Upper lobe of left lung (tissue), 4 donors: ENCODE measurements around the gene NT5C.

Source experiments
- CTCF ChIP-seq, 6 experiments: fragments of 450-650 bp in 4 of 6; fragments of 200-600 bp in 2 of 6; sonication (generic) in 2 of 6; IDR thresholded peaks; one replicate each; pipeline ENCODE4 v1.5.1; 2016 to 2019; ENCODE audit warnings: antibody characterized with exemption in 6 of 6
- POLR2A ChIP-seq, 4 donors: fragments of 450-650 bp; IDR thresholded peaks; one replicate each; pipeline ENCODE4 v1.5.1; 2016 to 2017; ENCODE audit warnings: antibody characterized with exemption in 4 of 4, mild to moderate bottlenecking in 2 of 4
- POLR2AphosphoS5 ChIP-seq, 2 donors: sonication (generic); formaldehyde crosslinking; IDR thresholded peaks; one replicate each; pipeline ENCODE4 v1.5.1; 2017; ENCODE audit warnings: antibody characterized with exemption in 2 of 2

- TF ChIP-seq CTCF (IDR thresholded peaks at IDR 0.05), result no peak
- TF ChIP-seq POLR2A (IDR thresholded peaks at IDR 0.05), result no peak
- TF ChIP-seq POLR2AphosphoS5 (IDR thresholded peaks at IDR 0.05), result no peak
Measured at GRCh38 chr17:75135946-75136345, 4.4 kb upstream of the NT5C start.
